EH (cell line): Measurements from ENCODE around the gene GAS6.

Source experiments
- DNase-seq: peaks from one replicate; pipeline ENCODE4 v3.0.0-alpha.2; 2015; ENCODE audit warnings: low read depth

Gene GAS6

GRCh38 chr13:113887700-113888201 is 23.9 kb upstream of the GAS6 start:
- peak; percentile 38 for DNase-seq

GRCh38 chr13:113886561-113887112 is 22.8 kb upstream of the GAS6 start:
- DNase-seq = no peak

GRCh38 chr13:113884821-113885220 is 20.9 kb upstream of the GAS6 start:
- DNase-seq = no peak

GRCh38 chr13:113883921-113884804 is 20.3 kb upstream of the GAS6 start:
- no peak for DNase-seq

- DNase-seq = no peak
Observed at GRCh38 chr13:113883314-113883811, 19.5 kb upstream of the GAS6 start.

- no peak for DNase-seq
Observed at GRCh38 chr13:113882716-113883115, 18.8 kb upstream of the GAS6 start.

GRCh38 chr13:113882267-113882630 is 18.4 kb upstream of the GAS6 start:
- no peak for DNase-seq

- no peak for DNase-seq
Observed at GRCh38 chr13:113881614-113882266, 17.9 kb upstream of the GAS6 start.

GRCh38 chr13:113880651-113881611 is 17.1 kb upstream of the GAS6 start:
- peak; percentile 35 for DNase-seq

- no peak for DNase-seq
Observed at GRCh38 chr13:113879494-113880360, 15.9 kb upstream of the GAS6 start.

GRCh38 chr13:113879017-113879416 is 15.1 kb upstream of the GAS6 start:
- no peak for DNase-seq

GRCh38 chr13:113877149-113877990 is 13.5 kb upstream of the GAS6 start:
- DNase-seq = no peak

GRCh38 chr13:113876346-113877148 is 12.7 kb upstream of the GAS6 start:
- DNase-seq = no peak

GRCh38 chr13:113875837-113876281 is 12.0 kb upstream of the GAS6 start:
- no peak for DNase-seq

GRCh38 chr13:113875429-113875815 is 11.5 kb upstream of the GAS6 start:
- no peak for DNase-seq

- DNase-seq = no peak
Observed at GRCh38 chr13:113874579-113875428, 10.9 kb upstream of the GAS6 start.

GRCh38 chr13:113874177-113874576 is 10.3 kb upstream of the GAS6 start:
- DNase-seq = no peak

- DNase-seq = no peak
Observed at GRCh38 chr13:113869263-113869662, 5.4 kb upstream of the GAS6 start.
